H1 (cell line): ENCODE data around the gene FBLN2. TPM values are rescaled to one million over a fixed set of nuclear protein-coding genes. Genes with fewer than 3 reads are reported as not detected.

ENCODE experiments used
- CTCF ChIA-PET: fragments of 300-600 bp; sonication (Branson Sonifier 250); formaldehyde crosslinking; loops from one replicate; lab custom pipeline; 2021; ENCODE audit not compliant: partially characterized antibody; lab: Charles Lee
- POLR2A ChIA-PET: fragments of 300-600 bp; sonication (Branson Sonifier 250); formaldehyde crosslinking; loops from one replicate; lab custom pipeline; 2021; ENCODE audit warnings: inconsistent platforms; ENCODE audit not compliant: partially characterized antibody; lab: Charles Lee
- DNase-seq, 2 experiments: peaks; one replicate each; pipeline versions ENCODE4 v3.0.0 to v3.0.0-alpha.2; 2010 to 2022; ENCODE audit warnings: low spot score in 2 of 2, low read depth in 1 of 2, mixed read lengths in 1 of 2
- FAIRE-seq: peaks from 2 replicates; lab custom pipeline; 2011; peaks lifted over from hg19 to GRCh38; lab: Jason Lieb, UNC
- H2AFZ ChIP-seq: 2 replicates; pipeline ENCODE4 v1.8.1; 2012; ENCODE audit warnings: low read length, inconsistent platforms
- H2AK5ac ChIP-seq: 2 replicates; pipeline ENCODE4 v1.6.1; 2013; ENCODE audit warnings: low read depth, low read length
- H2BK120ac ChIP-seq: replicated peaks from 2 replicates; pipeline ENCODE3; 2013; ENCODE audit warnings: low read depth, low read length, inconsistent platforms
- H2BK12ac ChIP-seq: 2 replicates; pipeline ENCODE4 v1.6.1; 2013; ENCODE audit warnings: low read depth, low read length
- H2BK15ac ChIP-seq: 2 replicates; pipeline ENCODE4 v1.6.1; 2013; ENCODE audit warnings: low read length
- H2BK20ac ChIP-seq: 2 replicates; pipeline ENCODE4 v1.6.1; 2013; ENCODE audit warnings: low read length
- H2BK5ac ChIP-seq: 2 replicates; pipeline ENCODE4 v1.6.1; 2013; ENCODE audit warnings: low read depth, low read length
- H3K14ac ChIP-seq: 2 replicates; pipeline ENCODE4 v1.6.1; 2013; ENCODE audit warnings: inconsistent platforms; ENCODE audit not compliant: insufficient read length
- H3K18ac ChIP-seq: 2 replicates; pipeline ENCODE4 v1.6.1; 2013; ENCODE audit warnings: low read length; ENCODE audit errors: extremely low read depth
- H3K23ac ChIP-seq: 2 replicates; pipeline ENCODE4 v1.6.1; 2013; ENCODE audit warnings: inconsistent platforms; ENCODE audit not compliant: insufficient read length
- H3K23me2 ChIP-seq: 2 replicates; pipeline ENCODE4 v1.6.1; 2013; ENCODE audit warnings: low read depth, low read length
- H3K27ac ChIP-seq: 2 replicates; pipeline ENCODE4 v1.6.1; 2011; ENCODE audit warnings: low read depth, low read length, inconsistent platforms
- H3K27me3 ChIP-seq, 4 experiments: replicated peaks in 1 of 4; 1 replicate in 1 of 4; 2 replicates in 3 of 4; pipeline versions ENCODE4 v1.6.1 to v1.8.1; 2011 to 2013; ENCODE audit warnings: low read length in 3 of 4, mild to moderate bottlenecking in 3 of 4, inconsistent platforms in 2 of 4, mixed read lengths in 2 of 4, moderate library complexity in 1 of 4; ENCODE audit not compliant: control insufficient read depth in 3 of 4, insufficient read depth in 3 of 4; ENCODE audit errors: extremely low read depth in 1 of 4
- H3K36me3 ChIP-seq, 4 experiments: 2 replicates each; pipeline versions ENCODE4 v1.6.1 to v1.8.1; 2011 to 2013; ENCODE audit warnings: mild to moderate bottlenecking in 4 of 4, low read length in 3 of 4, moderate library complexity in 2 of 4, control low read depth in 1 of 4, inconsistent platforms in 1 of 4; ENCODE audit not compliant: insufficient read depth in 4 of 4, control insufficient read depth in 2 of 4
- H3K4ac ChIP-seq: replicated peaks from 2 replicates; pipeline ENCODE3; 2013; ENCODE audit warnings: low read length, low read depth, mixed read lengths, inconsistent platforms; ENCODE audit not compliant: insufficient read length
- H3K4me1 ChIP-seq, 4 experiments: replicated peaks in 1 of 4; 1 replicate in 1 of 4; 2 replicates in 3 of 4; pipeline versions ENCODE4 v1.6.1 to v1.8.1; 2011 to 2013; ENCODE audit warnings: low read length in 3 of 4, inconsistent platforms in 2 of 4, mixed read lengths in 1 of 4; ENCODE audit not compliant: insufficient read depth in 4 of 4, control insufficient read depth in 3 of 4
- H3K4me2 ChIP-seq, 2 experiments: 2 replicates each; pipeline versions ENCODE4 v1.6.1 to v1.8.1; 2011 to 2013; ENCODE audit warnings: low read depth in 2 of 2, low read length in 2 of 2, control low read depth in 1 of 2, inconsistent platforms in 1 of 2, mild to moderate bottlenecking in 1 of 2; ENCODE audit not compliant: insufficient read depth in 1 of 2
- H3K4me3 ChIP-seq, 4 experiments: fragments of 200-600, 300-600 bp in 1 of 4; sonication (generic), shearing (Covaris generic), sonication (Bioruptor Twin) in 1 of 4; 2 replicates each; pipeline versions ENCODE4 v1.5.1 to v1.8.1; 2011 to 2016; ENCODE audit warnings: low read length in 4 of 4, low read depth in 3 of 4, control low read depth in 2 of 4, inconsistent platforms in 2 of 4, mild to moderate bottlenecking in 2 of 4, mixed read lengths in 1 of 4, moderate library complexity in 1 of 4; ENCODE audit not compliant: insufficient read depth in 2 of 4; ENCODE audit errors: extremely low read depth in 1 of 4
- H3K56ac ChIP-seq: replicated peaks from 2 replicates; pipeline ENCODE3; 2013; ENCODE audit warnings: low read depth, mild to moderate bottlenecking, mixed read lengths, low read length, inconsistent platforms; ENCODE audit not compliant: insufficient read length
- H3K79me1 ChIP-seq: 2 replicates; pipeline ENCODE4 v1.6.1; 2013; ENCODE audit warnings: low read depth, low read length, control low read depth
- H3K79me2 ChIP-seq, 2 experiments: 2 replicates each; pipeline versions ENCODE4 v1.6.1 to v1.8.1; 2012 to 2013; ENCODE audit warnings: low read length in 2 of 2, mild to moderate bottlenecking in 2 of 2, inconsistent platforms in 1 of 2; ENCODE audit not compliant: insufficient read depth in 2 of 2, control insufficient read depth in 1 of 2
- H3K9ac ChIP-seq, 4 experiments: replicated peaks in 1 of 4; 1 replicate in 1 of 4; 2 replicates in 3 of 4; pipeline versions ENCODE4 v1.6.1 to v1.8.1; 2011 to 2013; ENCODE audit warnings: low read depth in 3 of 4, low read length in 3 of 4, control low read depth in 2 of 4, mild to moderate bottlenecking in 2 of 4, moderate library complexity in 2 of 4, inconsistent platforms in 1 of 4; ENCODE audit errors: extremely low read depth in 1 of 4
- H3K9me3 ChIP-seq, 2 experiments: 2 replicates each; pipeline versions ENCODE4 v1.6.1 to v1.8.1; 2012 to 2013; ENCODE audit warnings: mild to moderate bottlenecking in 2 of 2, moderate library complexity in 2 of 2, control low read depth in 1 of 2, inconsistent platforms in 1 of 2, low read depth in 1 of 2, low read length in 1 of 2, mixed read lengths in 1 of 2; ENCODE audit not compliant: insufficient read depth in 2 of 2
- H4K20me1 ChIP-seq, 2 experiments: replicated peaks in 1 of 2; 2 replicates each; pipeline versions ENCODE3 to v1.8.1; 2011 to 2013; ENCODE audit warnings: inconsistent platforms in 2 of 2, low read length in 2 of 2, mild to moderate bottlenecking in 1 of 2; ENCODE audit not compliant: insufficient read depth in 2 of 2, control insufficient read depth in 1 of 2
- H4K5ac ChIP-seq: 2 replicates; pipeline ENCODE4 v1.6.1; 2013; ENCODE audit warnings: low read length, low read depth, mixed read lengths, inconsistent platforms; ENCODE audit not compliant: insufficient read length
- H4K8ac ChIP-seq: 2 replicates; pipeline ENCODE4 v1.8.0; 2013; ENCODE audit warnings: mild to moderate bottlenecking, moderate library complexity, low read length, inconsistent platforms; ENCODE audit not compliant: insufficient read depth; ENCODE audit errors: extremely low read depth
- H4K91ac ChIP-seq: replicated peaks from 2 replicates; pipeline ENCODE3; 2013; ENCODE audit warnings: low read length, mixed read lengths, inconsistent platforms; ENCODE audit not compliant: insufficient read length
- RXRA ChIP-seq: IDR thresholded peaks from 2 replicates; pipeline ENCODE4 v1.6.1; 2011; ENCODE audit warnings: low read depth, mild to moderate bottlenecking, low read length, moderate library complexity; ENCODE audit not compliant: insufficient read depth
- WGBS, 2 experiments: shearing (Covaris generic) in 1 of 2; methylation state at CpG; one replicate each; pipeline versions ENCODE4 v1.1.6 to v1.1.7; 2013 to 2015; ENCODE audit warnings: low lambda C conversion rate in 2 of 2, mixed read lengths in 2 of 2, inconsistent platforms in 1 of 2, low coverage in 1 of 2, missing lambda C conversion rate in 1 of 2; ENCODE audit not compliant: insufficient replicate concordance in 2 of 2, insufficient coverage in 1 of 2, insufficient read length in 1 of 2; ENCODE audit errors: extremely low coverage in 1 of 2, missing lambda C conversion rate in 1 of 2; 5-methylcytosine and 5-hydroxymethylcytosine counted together
- polyA plus RNA-seq, 7 experiments: library from polyadenylated mRNA; depleted of rRNA in 3 of 7; stranded (reverse) in 5 of 7; unstranded in 2 of 7; fragments of >200 nt in 5 of 7; fragments of 200-250 nt in 2 of 7; gene quantifications; 1 replicate in 5 of 7; 2 replicates in 1 of 7; 4 replicates in 1 of 7; pipeline versions ENCODE4 v1.2.1 to v1.2.3, GENCODE V29; 2011 to 2013; ENCODE audit warnings: missing spikeins in 2 of 7, mixed read lengths in 2 of 7
- total RNA-seq: library from RNA; stranded (reverse); fragmentation: NEBNext Ultra II Directional; extraction: Animal tissue kit (Norgen Biotek cat#: 25700); gene quantifications from 2 replicates; pipeline ENCODE4 v1.2.1, GENCODE V29; 2021
- TF ChIP-seq, protein P1 (sequence below): IDR thresholded peaks from 2 replicates; pipeline ENCODE4 v1.6.1; 2012; ENCODE audit warnings: inconsistent platforms
- TF ChIP-seq, protein P2 (sequence below), 3 experiments: IDR thresholded peaks; 1 replicate in 2 of 3; 2 replicates in 1 of 3; pipeline versions ENCODE4 v1.5.1 to v1.6.1; 2011; ENCODE audit warnings: low read length in 3 of 3, mild to moderate bottlenecking in 3 of 3, inconsistent platforms in 2 of 3, low read depth in 1 of 3, moderate library complexity in 1 of 3; ENCODE audit not compliant: insufficient read depth in 1 of 3; ENCODE audit errors: control extremely low read depth in 1 of 3

The FBLN2 gene
- total and polyA plus RNA-seq, 2 of the 8 experiments (the other 6 are each of a cell fraction or from before 2014, with no cell fraction given), result 17.4 to 24.2 TPM

DNA sequence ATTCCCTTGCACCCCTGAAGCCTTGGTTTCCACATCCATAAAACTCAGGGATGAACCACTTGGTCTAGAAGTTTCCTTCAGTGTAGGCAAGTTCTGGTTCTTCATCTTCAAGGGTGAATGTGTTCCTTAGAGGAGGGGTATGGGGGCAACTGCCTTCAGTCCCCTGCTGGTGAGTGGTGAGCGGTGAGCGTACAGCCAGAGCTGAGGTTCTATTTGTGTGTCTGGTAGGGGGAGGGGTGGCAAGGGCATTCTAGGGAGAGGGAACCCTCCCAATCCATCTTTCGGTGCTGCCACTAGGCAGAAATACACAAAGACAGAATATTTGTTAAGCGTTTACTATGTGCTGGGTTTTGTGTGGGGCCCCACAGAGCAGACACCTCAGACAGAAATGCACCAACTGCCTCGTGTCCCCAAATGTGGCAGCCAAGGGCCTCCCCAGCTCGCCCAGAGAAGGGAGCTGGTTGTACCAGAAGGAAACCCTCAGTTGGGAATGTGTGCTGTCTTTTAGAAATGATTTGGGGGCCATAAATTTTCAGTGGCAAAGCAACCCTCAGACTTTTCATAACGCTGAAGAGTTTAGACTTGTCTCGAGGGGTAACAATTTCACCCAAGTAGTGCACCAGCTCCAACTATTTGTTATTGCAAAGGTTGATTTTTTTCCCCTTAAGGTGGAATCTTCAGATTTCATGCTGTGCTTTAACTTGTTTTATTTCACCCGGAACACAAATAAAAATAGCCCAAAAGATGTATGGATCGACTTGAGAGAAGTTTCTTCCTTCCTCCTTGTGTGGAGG is 137.6 kb downstream of the FBLN2 start:
- Histone ChIP-seq H3K36me3 (no peaks in the 10 kb centered on the region), H3K79me1 (no peaks in the 10 kb centered on the region), H4K20me1 (peaks cover 0 to 4% of the 10 kb centered on the region in 2 experiments), H2BK120ac (no peak overlapping the region), H3K23me2 (peaks cover 7% of the 10 kb centered on the region; the same call in 1 of the 2 replicates), H3K23ac (no peak overlapping the region), H3K27ac (no peak overlapping the region), H3K9ac (no peak overlapping the region), H4K5ac (no peak overlapping the region), H2BK15ac (no peak overlapping the region), H2AFZ (no peak overlapping the region), H2BK5ac (no peak overlapping the region), H4K91ac (no peak overlapping the region), H3K4ac (no peak overlapping the region), H3K27me3 (peaks cover 0 to 2% (median under 1%) of the 10 kb centered on the region in 4 experiments; a peak in 3 of 7 replicates), H3K14ac (no peak overlapping the region), H3K4me1 (peaks cover 2 to 15% (median 8%) of the 10 kb centered on the region in 4 experiments; a peak in 6 of 7 replicates), H3K4me2 (no peak overlapping the region), H3K56ac (no peak overlapping the region), H2AK5ac (no peak overlapping the region), H3K79me2 (no peaks in the 10 kb centered on the region), H3K18ac (no peak overlapping the region), H4K8ac (no peak overlapping the region), H2BK20ac (no peak overlapping the region), H3K4me3 (no peak overlapping the region), H2BK12ac (no peak overlapping the region), H3K9me3 (no peaks in the 10 kb centered on the region)
- no peak for TF ChIP-seq RXRA
- TF ChIP-seq, protein P1, sequence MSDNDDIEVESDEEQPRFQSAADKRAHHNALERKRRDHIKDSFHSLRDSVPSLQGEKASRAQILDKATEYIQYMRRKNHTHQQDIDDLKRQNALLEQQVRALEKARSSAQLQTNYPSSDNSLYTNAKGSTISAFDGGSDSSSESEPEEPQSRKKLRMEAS, result no peak
- TF ChIP-seq, protein P2, sequence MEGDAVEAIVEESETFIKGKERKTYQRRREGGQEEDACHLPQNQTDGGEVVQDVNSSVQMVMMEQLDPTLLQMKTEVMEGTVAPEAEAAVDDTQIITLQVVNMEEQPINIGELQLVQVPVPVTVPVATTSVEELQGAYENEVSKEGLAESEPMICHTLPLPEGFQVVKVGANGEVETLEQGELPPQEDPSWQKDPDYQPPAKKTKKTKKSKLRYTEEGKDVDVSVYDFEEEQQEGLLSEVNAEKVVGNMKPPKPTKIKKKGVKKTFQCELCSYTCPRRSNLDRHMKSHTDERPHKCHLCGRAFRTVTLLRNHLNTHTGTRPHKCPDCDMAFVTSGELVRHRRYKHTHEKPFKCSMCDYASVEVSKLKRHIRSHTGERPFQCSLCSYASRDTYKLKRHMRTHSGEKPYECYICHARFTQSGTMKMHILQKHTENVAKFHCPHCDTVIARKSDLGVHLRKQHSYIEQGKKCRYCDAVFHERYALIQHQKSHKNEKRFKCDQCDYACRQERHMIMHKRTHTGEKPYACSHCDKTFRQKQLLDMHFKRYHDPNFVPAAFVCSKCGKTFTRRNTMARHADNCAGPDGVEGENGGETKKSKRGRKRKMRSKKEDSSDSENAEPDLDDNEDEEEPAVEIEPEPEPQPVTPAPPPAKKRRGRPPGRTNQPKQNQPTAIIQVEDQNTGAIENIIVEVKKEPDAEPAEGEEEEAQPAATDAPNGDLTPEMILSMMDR (IDR thresholded peaks at IDR 0.05; ENCODE audit: control extremely low read depth in 1 of 3, insufficient read depth in 1 of 3, low read depth in 1 of 3, low read length in 3 of 3), result peak; percentile 26 to 48 (median 47)
- ChIA-PET CTCF (interaction anchor here (0.5 to 6.2 kb wide), 22 partner anchors 8 to 442 kb away, joined by 3 to 58 read pairs (median 3); partner anchors contain the start of gene WNT7A), POLR2A (interaction anchor here (0.7 kb wide), 1 partner anchor 10 kb away, joined by 3 read pairs; no protein-coding TSS in a partner anchor)
- FAIRE-seq (no peak), DNase-seq (no peak)
- WGBS, 2 experiments, result 84% methylated on average over 10 of the region's 10 CpGs; no CpG with 5 or more reads in 1 of the 2 experiments
